OCI-LY3 (cell line): ENCODE measurements around the gene GATAD2B.

Source experiments
- H2AFZ ChIP-seq: fragments of 200-600, 300-600 bp; shearing (Covaris generic); 2 replicates; pipeline ENCODE4 v1.6.0; 2014; ENCODE audit warnings: antibody characterized with exemption, low read depth, low read length
- H3K27ac ChIP-seq: fragments of 200-600, 300-600 bp; sonication (generic); 2 replicates; pipeline ENCODE4 v1.5.1; 2014; ENCODE audit warnings: mild to moderate bottlenecking, low read length, moderate library complexity, mixed read lengths
- H3K27me3 ChIP-seq: fragments of 200-600, 300-600 bp; sonication (generic); 2 replicates; pipeline ENCODE4 v1.6.1; 2014; ENCODE audit warnings: low read depth, low read length, mixed read lengths
- H3K36me3 ChIP-seq: fragments of 200-600, 300-600 bp; sonication (generic); replicated peaks from 2 replicates; pipeline ENCODE3; 2014; ENCODE audit warnings: low read depth, low read length, mixed read lengths
- H3K4me1 ChIP-seq: fragments of 300-600, 200-600 bp; sonication (generic); 2 replicates; pipeline ENCODE4 v1.6.1; 2014; ENCODE audit warnings: low read length, mixed read lengths
- H3K4me2 ChIP-seq: fragments of 200-600, 300-600 bp; sonication (generic); 2 replicates; pipeline ENCODE4 v1.6.1; 2014; ENCODE audit warnings: low read length, mixed read lengths
- H3K4me3 ChIP-seq: fragments of 300-600, 200-600 bp; sonication (generic); 2 replicates; pipeline ENCODE4 v1.5.1; 2014; ENCODE audit warnings: antibody characterized with exemption, mild to moderate bottlenecking, low read length, moderate library complexity
- H3K79me2 ChIP-seq: fragments of 300-600, 200-600 bp; shearing (Covaris generic); 2 replicates; pipeline ENCODE4 v1.6.1; 2014; ENCODE audit warnings: mild to moderate bottlenecking, low read length, mixed read lengths
- H3K9ac ChIP-seq: fragments of 300-600, 200-600 bp; shearing (Covaris generic); 2 replicates; pipeline ENCODE4 v1.6.0; 2014; ENCODE audit warnings: mild to moderate bottlenecking, low read length, moderate library complexity
- H3K9me3 ChIP-seq: fragments of 200-600, 300-600 bp; shearing (Covaris generic); 2 replicates; pipeline ENCODE4 v1.6.1; 2014; ENCODE audit warnings: low read length, mixed read lengths; ENCODE audit not compliant: insufficient read depth
- H4K20me1 ChIP-seq: fragments of 200-600, 300-600 bp; sonication (generic); 2 replicates; pipeline ENCODE4 v1.6.1; 2016; ENCODE audit warnings: low read length, mixed read lengths; ENCODE audit not compliant: insufficient read depth
- EZH2phosphoT487 ChIP-seq: fragments of 200-600 bp; shearing (Covaris generic); IDR thresholded peaks from 2 replicates; pipeline ENCODE4 v1.6.1; 2018; ENCODE audit warnings: antibody characterized with exemption, mixed run types, low read depth
- TF ChIP-seq, protein P1 (sequence below): fragments of 200-600, 300-600 bp; sonication (generic); IDR thresholded peaks from 2 replicates; pipeline ENCODE4 v1.5.1; 2014; ENCODE audit warnings: antibody characterized with exemption, low read length, low read depth

Gene GATAD2B

DNA sequence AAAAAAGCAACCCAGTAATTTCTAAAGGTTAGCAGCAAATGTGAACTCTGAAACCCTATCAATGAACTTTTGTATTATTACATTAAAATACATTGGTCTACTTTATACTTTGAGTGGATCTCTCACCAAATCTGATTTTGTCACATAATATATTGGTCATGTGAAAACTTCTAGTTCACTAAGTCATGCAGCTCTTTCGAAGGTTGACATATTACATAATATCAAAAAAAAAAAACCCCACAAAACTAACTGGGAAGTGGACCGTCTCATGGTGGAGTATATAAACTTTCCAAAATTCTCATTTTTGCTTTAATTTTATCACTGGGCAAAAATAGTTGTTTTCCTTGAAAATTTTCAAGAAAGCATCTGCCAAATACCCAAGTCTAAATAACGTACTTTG is 50.4 kb downstream of the GATAD2B start:
- no peak overlapping the region for H3K4me2 ChIP-seq

DNA sequence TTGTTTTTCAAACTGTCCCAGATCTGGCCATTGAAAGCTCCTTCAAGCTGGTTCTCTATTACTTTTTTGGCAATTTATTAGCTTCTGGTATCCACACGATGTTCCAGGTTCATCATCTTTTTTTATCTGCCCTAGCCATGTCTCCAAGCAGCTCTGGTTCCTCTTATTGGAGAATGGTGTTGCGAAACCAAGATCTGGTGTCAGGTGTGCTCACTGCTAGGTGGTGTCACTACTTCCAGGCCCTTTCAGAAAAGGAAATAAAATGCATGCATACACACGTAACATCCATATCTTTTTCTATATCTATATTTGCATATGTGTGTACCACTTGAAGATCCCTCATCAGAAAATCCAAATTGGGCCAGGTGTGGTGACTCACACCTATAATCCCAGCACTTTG is 53.3 kb downstream of the GATAD2B start:
- H3K79me2 ChIP-seq = peaks cover 69% of the 10 kb centered on the region
- H3K4me2 ChIP-seq = no peak overlapping the region
- H4K20me1 ChIP-seq = peaks cover 52% of the 10 kb centered on the region

More for the DNA sequence above, 50.4 kb downstream of the GATAD2B start:
- Histone ChIP-seq H4K20me1 (peaks cover 52% of the 10 kb centered on the region), H2AFZ (no peak overlapping the region), H3K36me3 (peaks cover 9% of the 10 kb centered on the region), H3K4me1 (no peaks in the 10 kb centered on the region), H3K4me3 (no peak overlapping the region), H3K27ac (no peak overlapping the region), H3K9ac (no peak overlapping the region), H3K9me3 (no peaks in the 10 kb centered on the region), H3K27me3 (no peaks in the 10 kb centered on the region), H3K79me2 (peaks cover 75% of the 10 kb centered on the region)
- TF ChIP-seq, protein P1, sequence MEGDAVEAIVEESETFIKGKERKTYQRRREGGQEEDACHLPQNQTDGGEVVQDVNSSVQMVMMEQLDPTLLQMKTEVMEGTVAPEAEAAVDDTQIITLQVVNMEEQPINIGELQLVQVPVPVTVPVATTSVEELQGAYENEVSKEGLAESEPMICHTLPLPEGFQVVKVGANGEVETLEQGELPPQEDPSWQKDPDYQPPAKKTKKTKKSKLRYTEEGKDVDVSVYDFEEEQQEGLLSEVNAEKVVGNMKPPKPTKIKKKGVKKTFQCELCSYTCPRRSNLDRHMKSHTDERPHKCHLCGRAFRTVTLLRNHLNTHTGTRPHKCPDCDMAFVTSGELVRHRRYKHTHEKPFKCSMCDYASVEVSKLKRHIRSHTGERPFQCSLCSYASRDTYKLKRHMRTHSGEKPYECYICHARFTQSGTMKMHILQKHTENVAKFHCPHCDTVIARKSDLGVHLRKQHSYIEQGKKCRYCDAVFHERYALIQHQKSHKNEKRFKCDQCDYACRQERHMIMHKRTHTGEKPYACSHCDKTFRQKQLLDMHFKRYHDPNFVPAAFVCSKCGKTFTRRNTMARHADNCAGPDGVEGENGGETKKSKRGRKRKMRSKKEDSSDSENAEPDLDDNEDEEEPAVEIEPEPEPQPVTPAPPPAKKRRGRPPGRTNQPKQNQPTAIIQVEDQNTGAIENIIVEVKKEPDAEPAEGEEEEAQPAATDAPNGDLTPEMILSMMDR = no peak
- TF ChIP-seq EZH2phosphoT487 = no peak

DNA sequence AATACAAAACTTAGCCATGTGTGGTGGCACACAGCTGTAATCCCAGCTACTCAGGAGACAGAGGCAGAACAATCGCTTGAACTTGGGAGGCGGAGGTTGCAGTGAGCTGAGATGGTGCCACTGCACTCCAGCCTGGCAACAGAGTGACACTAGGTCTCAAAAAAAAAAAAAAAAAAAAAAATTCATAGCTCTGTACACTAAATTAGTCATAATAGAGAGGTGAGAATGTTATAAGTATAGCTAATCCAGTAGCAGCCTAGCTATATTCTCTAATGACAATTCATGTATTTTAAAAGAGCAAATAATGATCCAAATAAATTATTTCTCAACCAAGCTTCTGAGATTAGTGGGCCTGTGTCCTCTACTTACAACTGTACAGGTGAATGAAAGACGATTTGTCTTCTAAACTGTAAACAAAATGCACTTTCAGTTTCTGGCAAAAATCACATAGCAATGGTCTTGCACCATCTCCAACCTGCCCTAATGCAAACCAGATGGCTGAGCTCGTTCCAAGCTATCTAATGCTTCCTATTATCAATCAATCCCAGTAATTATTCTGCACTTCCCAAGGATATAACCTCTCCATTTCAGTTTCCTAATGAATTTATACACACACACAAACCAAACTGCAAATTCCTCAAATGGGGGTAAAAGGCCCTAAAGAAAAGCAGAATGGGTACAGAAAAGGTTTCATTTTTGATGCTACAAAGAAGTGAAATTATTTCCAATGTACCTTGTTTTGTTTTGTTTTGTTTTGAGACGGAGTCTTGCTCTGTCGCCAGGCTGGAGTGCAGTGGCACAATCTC is 56.5 kb downstream of the GATAD2B start:
- Histone ChIP-seq H3K4me3 (no peak overlapping the region), H3K36me3 (peaks cover 5% of the 10 kb centered on the region), H3K27me3 (no peaks in the 10 kb centered on the region), H3K4me1 (peaks cover 9% of the 10 kb centered on the region), H3K9ac (no peak overlapping the region), H2AFZ (no peak overlapping the region), H3K9me3 (no peaks in the 10 kb centered on the region), H3K79me2 (peaks cover 65% of the 10 kb centered on the region), H3K27ac (no peak overlapping the region), H4K20me1 (peaks cover 60% of the 10 kb centered on the region), H3K4me2 (no peak overlapping the region)
- TF ChIP-seq, protein P1 = no peak

More for the DNA sequence above, 53.3 kb downstream of the GATAD2B start:
- no peak overlapping the region for H2AFZ ChIP-seq
- no peak overlapping the region for H3K9ac ChIP-seq
- peaks cover 5% of the 10 kb centered on the region for H3K36me3 ChIP-seq
- TF ChIP-seq EZH2phosphoT487 = no peak
- TF ChIP-seq, protein P1 = no peak
- peaks cover 9% of the 10 kb centered on the region for H3K4me1 ChIP-seq
- no peaks in the 10 kb centered on the region for H3K9me3 ChIP-seq
- H3K27me3 ChIP-seq = no peaks in the 10 kb centered on the region
- no peak overlapping the region for H3K27ac ChIP-seq
- H3K4me3 ChIP-seq = no peak overlapping the region

DNA sequence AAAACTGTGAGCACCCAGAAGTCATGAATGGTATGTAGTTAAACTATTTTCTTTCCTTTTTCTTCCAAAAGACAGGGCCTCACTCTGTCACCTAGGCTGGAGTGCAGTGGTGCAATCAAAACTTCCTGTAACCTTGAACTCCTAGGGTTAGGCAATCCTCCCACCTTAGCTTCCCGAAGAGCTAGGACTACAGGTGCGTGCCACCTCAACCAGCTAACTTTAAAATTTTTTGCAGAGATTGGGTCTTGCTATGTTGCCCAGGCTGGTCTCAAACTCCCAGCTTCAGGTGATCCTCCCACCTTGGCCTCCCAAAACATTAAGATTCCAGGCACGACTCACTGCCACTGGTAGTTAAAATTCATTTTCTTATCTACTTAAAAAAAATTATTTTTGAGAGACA is 62.5 kb downstream of the GATAD2B start:
- Histone ChIP-seq H3K4me3 (no peak overlapping the region), H3K9me3 (no peaks in the 10 kb centered on the region), H3K27ac (no peak overlapping the region), H2AFZ (no peak overlapping the region), H3K4me2 (no peak overlapping the region), H3K36me3 (peaks cover 10% of the 10 kb centered on the region), H3K79me2 (peaks cover 52% of the 10 kb centered on the region), H3K27me3 (no peaks in the 10 kb centered on the region), H4K20me1 (peaks cover 57% of the 10 kb centered on the region), H3K9ac (no peak overlapping the region), H3K4me1 (peaks cover 2% of the 10 kb centered on the region; the same call in 1 of the 2 replicates)
- TF ChIP-seq, protein P1 = no peak
- no peak for TF ChIP-seq EZH2phosphoT487
